ENCODE measurements around the gene ZNF836. TPM values are rescaled to one million over a fixed set of nuclear protein-coding genes. Genes with fewer than 3 reads are reported as not detected.

The ZNF836 gene
- total and polyA plus RNA-seq, 9 of the 15 experiments (the other 6 are each of a cell fraction or from before 2014, with no cell fraction given): 0.24 to 0.69 (median 0.64) TPM; not detected in 2

- no peak for TF ChIP-seq ZNF609 (CRISPR knock-in tag; IDR thresholded peaks at IDR 0.05; ENCODE audit: borderline replicate concordance)
- TF ChIP-seq RFX1 (IDR thresholded peaks at IDR 0.05): peak; percentile 99
- TF ChIP-seq KLF10 (CRISPR knock-in tag; IDR thresholded peaks at IDR 0.05): no peak
- no peak for TF ChIP-seq ZNF512 (tag; IDR thresholded peaks at IDR 0.05)
- no peak for TF ChIP-seq ARID2 (IDR thresholded peaks at IDR 0.05)
- no peak for TF ChIP-seq NELFE (IDR thresholded peaks at IDR 0.05; ENCODE audit: insufficient read depth, insufficient read length)
- TF ChIP-seq PRDM10 (IDR thresholded peaks at IDR 0.05; ENCODE audit: partially characterized antibody): peak; percentile 95
- no peak for TF ChIP-seq NCOA2 (IDR thresholded peaks at IDR 0.05; ENCODE audit: partially characterized antibody in 2 of 2)
- TF ChIP-seq PRPF4 (IDR thresholded peaks at IDR 0.05; ENCODE audit: insufficient read depth, low read depth, low read length, poor library complexity, severe bottlenecking): peak; percentile 49
- no peak for TF ChIP-seq ZNF449 (CRISPR knock-in tag; IDR thresholded peaks at IDR 0.05)
- no peak for TF ChIP-seq BACH1 (tag; IDR thresholded peaks at IDR 0.05)
- no peak for TF ChIP-seq ZNF165 (CRISPR knock-in tag; IDR thresholded peaks at IDR 0.05; ENCODE audit: borderline replicate concordance)
- TF ChIP-seq SRSF7 (optimal IDR thresholded peaks at IDR 0.05; ENCODE audit: low read depth, low read length): no peak
- TF ChIP-seq POLR3G (IDR thresholded peaks at IDR 0.05; ENCODE audit: extremely low read depth, insufficient read length, insufficient replicate concordance): no peak
- no peak; the same call in 1 of the 2 replicates for TF ChIP-seq ZBTB1 (CRISPR knock-in tag; IDR thresholded peaks at IDR 0.05; ENCODE audit: borderline replicate concordance, low read depth)
Observed at GRCh38 chr19:52189735-52190486, 18.5 kb upstream of the ZNF836 start, which contains the start of gene PPP2R1A (continued).

All from K562 (cell line).